ENCODE data around the gene TUT4. TPM values are rescaled to one million over a fixed set of nuclear protein-coding genes. Genes with fewer than 3 reads are reported as not detected.

TUT4 gene
- total and polyA plus RNA-seq, 2 donors (not counting 3 experiments of a cell fraction or from before 2014, with no cell fraction given) = 24.7 to 41.2 TPM

- no peak overlapping the region for H3K4me3 ChIP-seq (replicated peaks in 1 of 3; ENCODE audit: insufficient read depth in 1 of 3, low read depth in 1 of 3, low read length in 3 of 3)
- DNase-seq (ENCODE audit: low read depth, low spot score) = no peak
- H3K9me1 ChIP-seq (replicated peaks; ENCODE audit: control insufficient read depth, extremely low read depth, insufficient read depth, low read length) = no peaks in the 10 kb centered on the region
- dilution Hi-C loops (cut with MboI; ENCODE audit: extremely low pct_ligation_motif_present, low sequenced_read_pairs) (no loop called here), intact Hi-C loops (cut with micrococcal nuclease) (loop anchor here (10.0 kb wide), 1 partner anchor 795 kb away; the partner anchor contains the start of gene CPT2)
- FAIRE-seq = no peak
- H3K27ac ChIP-seq (ENCODE audit: insufficient read depth, low read depth, low read length) = no peak overlapping the region
- H3K36me3 ChIP-seq (ENCODE audit: control insufficient read depth in 2 of 2, extremely low read depth in 1 of 2, insufficient read depth in 2 of 2, low read length in 2 of 2) = peaks cover 0 to 4% of the 10 kb centered on the region in 2 experiments
- no peaks in the 10 kb centered on the region for H3K27me3 ChIP-seq (ENCODE audit: control insufficient read depth in 2 of 2, insufficient read depth in 2 of 2, low read length in 2 of 2)
- H4K20me1 ChIP-seq (replicated peaks; ENCODE audit: control insufficient read depth, extremely low read depth, insufficient read depth, low read length) = no peaks in the 10 kb centered on the region
- POLR2A ChIA-PET = no interaction called here
- no TSS peak for BruUV-seq (replicated peaks)
- no peak overlapping the region for H3K4me2 ChIP-seq (ENCODE audit: insufficient read depth, low read length)
- TF ChIP-seq POLR2A (IDR thresholded peaks at IDR 0.05; ENCODE audit: low read depth, low read length) = no peak
- TF ChIP-seq CTCF (IDR thresholded peaks at IDR 0.05; ENCODE audit: extremely low read depth in 1 of 2, insufficient read depth in 1 of 2, low read depth in 1 of 2, low read length in 2 of 2) = no peak
- no peak for TF ChIP-seq MAX (IDR thresholded peaks at IDR 0.05; ENCODE audit: insufficient read depth, insufficient read length)
- H2AFZ ChIP-seq (ENCODE audit: low read depth, low read length) = no peak overlapping the region
- no peak overlapping the region for H3K9ac ChIP-seq (replicated peaks; ENCODE audit: extremely low read depth, insufficient read depth, low read length)
- CTCF ChIA-PET = no interaction called here
- H3K79me2 ChIP-seq (ENCODE audit: control insufficient read depth, insufficient read depth, low read length) = peaks cover 10% of the 10 kb centered on the region
- H3K9me3 ChIP-seq (replicated peaks; ENCODE audit: control insufficient read depth, insufficient read depth, low read length) = no peaks in the 10 kb centered on the region
- H3K4me1 ChIP-seq (ENCODE audit: control insufficient read depth, extremely low read depth, insufficient read depth, low read length) = peaks cover 7% of the 10 kb centered on the region
Measured at GRCh38 chr1:52399629-52400028, 153.3 kb downstream of the TUT4 start.

- Histone ChIP-seq H3K36me3 (ENCODE audit: control insufficient read depth in 2 of 2, extremely low read depth in 1 of 2, insufficient read depth in 2 of 2, low read length in 2 of 2) (peaks cover 0 to 4% of the 10 kb centered on the region in 2 experiments), H3K27me3 (ENCODE audit: control insufficient read depth in 2 of 2, insufficient read depth in 2 of 2, low read length in 2 of 2) (no peaks in the 10 kb centered on the region), H3K4me1 (ENCODE audit: control insufficient read depth, extremely low read depth, insufficient read depth, low read length) (no peaks in the 10 kb centered on the region), H3K9ac (replicated peaks; ENCODE audit: extremely low read depth, insufficient read depth, low read length) (no peak overlapping the region), H3K4me2 (ENCODE audit: insufficient read depth, low read length) (no peak overlapping the region), H3K27ac (ENCODE audit: insufficient read depth, low read depth, low read length) (no peak overlapping the region), H3K4me3 (replicated peaks in 1 of 3; ENCODE audit: insufficient read depth in 1 of 3, low read depth in 1 of 3, low read length in 3 of 3) (no peak overlapping the region), H3K9me3 (replicated peaks; ENCODE audit: control insufficient read depth, insufficient read depth, low read length) (no peaks in the 10 kb centered on the region), H4K20me1 (replicated peaks; ENCODE audit: control insufficient read depth, extremely low read depth, insufficient read depth, low read length) (no peaks in the 10 kb centered on the region), H3K9me1 (replicated peaks; ENCODE audit: control insufficient read depth, extremely low read depth, insufficient read depth, low read length) (no peaks in the 10 kb centered on the region), H3K79me2 (ENCODE audit: control insufficient read depth, insufficient read depth, low read length) (no peaks in the 10 kb centered on the region), H2AFZ (ENCODE audit: low read depth, low read length) (no peak overlapping the region)
- dilution Hi-C loops (cut with MboI; ENCODE audit: extremely low pct_ligation_motif_present, low sequenced_read_pairs) = no loop called here
- no peak for TF ChIP-seq EZH2 (IDR thresholded peaks at IDR 0.05; ENCODE audit: borderline replicate concordance, low read depth, low read length, severe bottlenecking)
- no peak for TF ChIP-seq CTCF (IDR thresholded peaks at IDR 0.05; ENCODE audit: extremely low read depth in 1 of 2, insufficient read depth in 1 of 2, low read depth in 1 of 2, low read length in 2 of 2)
- no peak for TF ChIP-seq MAX (IDR thresholded peaks at IDR 0.05; ENCODE audit: insufficient read depth, insufficient read length)
- TF ChIP-seq POLR2A (IDR thresholded peaks at IDR 0.05; ENCODE audit: low read depth, low read length) = no peak
- TF ChIP-seq GATA2 (IDR thresholded peaks at IDR 0.05; ENCODE audit: insufficient read depth, insufficient read length, low read depth, low read length) = no peak
- no peak for TF ChIP-seq FOS (IDR thresholded peaks at IDR 0.05; ENCODE audit: borderline replicate concordance, insufficient read depth, low read length)
- TF ChIP-seq POLR2AphosphoS5 (IDR thresholded peaks at IDR 0.05; ENCODE audit: insufficient read depth, low read depth, low read length) = no peak
- TF ChIP-seq JUN (IDR thresholded peaks at IDR 0.05; ENCODE audit: borderline replicate concordance, insufficient read depth, insufficient read length, low read depth) = no peak
- no peak for TF ChIP-seq MYC (IDR thresholded peaks at IDR 0.05; ENCODE audit: low read depth, low read length)
- POLR2A ChIA-PET = no interaction called here
- DNase-seq (ENCODE audit: low read depth, low spot score) (no peak), FAIRE-seq (no peak)
- intact Hi-C loops (cut with micrococcal nuclease) = no loop called here
- CTCF ChIA-PET = interaction anchor here (1.9 kb wide), 1 partner anchor 293 kb away, joined by 4 read pairs; no protein-coding TSS in a partner anchor
- no TSS peak for BruUV-seq (replicated peaks)
Measured at GRCh38 chr1:52393174-52393573, 159.7 kb downstream of the TUT4 start.

Data from endothelial cell of umbilical vein (primary cell).